ENCODE data around the gene SLC22A31.

SLC22A31 gene

DNA sequence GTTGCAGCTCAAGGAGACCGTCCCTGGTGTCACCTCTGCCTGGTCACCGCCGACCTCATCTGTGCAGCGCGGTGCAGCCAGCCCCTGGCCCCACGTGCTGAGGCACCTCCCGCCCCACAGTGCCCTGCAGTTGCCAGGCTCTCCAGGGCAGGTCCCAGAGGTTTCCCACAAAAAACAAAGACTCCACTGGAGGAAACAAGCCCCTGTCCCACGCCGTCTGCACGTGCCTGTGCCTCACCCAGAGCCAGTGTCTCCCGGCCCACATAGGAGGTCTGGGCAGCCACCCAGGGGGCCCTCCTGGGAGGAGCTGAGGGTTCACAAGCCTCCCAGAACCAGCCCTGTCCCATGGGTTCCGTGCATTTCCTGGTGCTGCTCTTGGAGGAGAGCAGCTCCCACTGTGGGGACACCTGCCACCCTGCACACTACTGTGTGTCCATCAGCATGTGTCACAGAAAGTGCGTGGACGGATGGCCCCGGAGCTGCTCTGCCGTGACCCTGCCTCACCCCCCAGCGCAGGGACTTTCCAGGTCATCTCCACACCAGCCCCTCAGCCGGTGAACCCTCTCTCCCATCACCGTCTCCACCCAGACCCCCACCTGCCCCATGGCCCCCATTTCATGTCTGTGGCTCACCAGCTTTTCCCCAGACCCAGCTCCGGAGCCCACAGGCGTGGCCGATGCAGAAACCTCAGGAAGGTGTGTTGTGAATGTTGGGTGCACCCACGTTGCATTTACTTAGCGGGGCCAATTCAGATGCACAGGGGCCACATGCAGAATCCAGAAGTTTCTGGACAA lies 45.8 kb downstream of the SLC22A31 start:
- intact Hi-C loops (cut with DNase I; ENCODE audit: low total_unique reads), result no loop called here
- H3K4me3 ChIP-seq, result no peak overlapping the region
- H3K36me3 ChIP-seq, result peaks cover 28 to 36% (median 28%) of the 10 kb centered on the region in 3 donors
- peaks cover 0 to 29% (median 18%) of the 10 kb centered on the region in 4 donors for H3K4me1 ChIP-seq
- H3K27me3 ChIP-seq, result no peaks in the 10 kb centered on the region
- no peak for DNase-seq
- no peaks in the 10 kb centered on the region for H3K9me3 ChIP-seq
- TF ChIP-seq, protein P1, sequence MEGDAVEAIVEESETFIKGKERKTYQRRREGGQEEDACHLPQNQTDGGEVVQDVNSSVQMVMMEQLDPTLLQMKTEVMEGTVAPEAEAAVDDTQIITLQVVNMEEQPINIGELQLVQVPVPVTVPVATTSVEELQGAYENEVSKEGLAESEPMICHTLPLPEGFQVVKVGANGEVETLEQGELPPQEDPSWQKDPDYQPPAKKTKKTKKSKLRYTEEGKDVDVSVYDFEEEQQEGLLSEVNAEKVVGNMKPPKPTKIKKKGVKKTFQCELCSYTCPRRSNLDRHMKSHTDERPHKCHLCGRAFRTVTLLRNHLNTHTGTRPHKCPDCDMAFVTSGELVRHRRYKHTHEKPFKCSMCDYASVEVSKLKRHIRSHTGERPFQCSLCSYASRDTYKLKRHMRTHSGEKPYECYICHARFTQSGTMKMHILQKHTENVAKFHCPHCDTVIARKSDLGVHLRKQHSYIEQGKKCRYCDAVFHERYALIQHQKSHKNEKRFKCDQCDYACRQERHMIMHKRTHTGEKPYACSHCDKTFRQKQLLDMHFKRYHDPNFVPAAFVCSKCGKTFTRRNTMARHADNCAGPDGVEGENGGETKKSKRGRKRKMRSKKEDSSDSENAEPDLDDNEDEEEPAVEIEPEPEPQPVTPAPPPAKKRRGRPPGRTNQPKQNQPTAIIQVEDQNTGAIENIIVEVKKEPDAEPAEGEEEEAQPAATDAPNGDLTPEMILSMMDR (IDR thresholded peaks at IDR 0.05), result no peak
- peak overlapping the region in 1 of 2 donors; percentile 8 for H3K27ac ChIP-seq

DNA sequence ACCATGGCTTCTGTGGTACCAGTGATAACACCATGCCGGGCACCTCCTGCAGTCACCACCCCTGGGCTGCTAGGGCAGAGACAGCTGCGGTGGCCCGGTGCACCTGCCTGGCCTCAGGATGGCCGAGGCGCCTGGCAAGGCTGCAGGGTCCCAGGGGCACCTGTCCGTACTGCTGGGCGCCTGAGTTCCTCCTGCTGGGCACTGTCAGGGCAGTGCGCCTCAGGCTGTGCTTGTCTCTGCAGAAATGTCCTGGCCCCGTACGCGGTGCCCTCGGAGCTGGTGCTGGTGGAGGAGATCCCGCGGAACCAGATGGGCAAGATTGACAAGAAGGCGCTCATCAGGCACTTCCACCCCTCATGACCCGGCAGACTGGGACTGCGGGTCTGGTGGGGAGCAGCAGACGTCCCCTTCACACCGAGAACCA lies 46.5 kb downstream of the SLC22A31 start:
- no peak for DNase-seq
- Histone ChIP-seq H3K36me3 (peaks cover 34 to 43% (median 35%) of the 10 kb centered on the region in 3 donors), H3K27me3 (no peaks in the 10 kb centered on the region), H3K27ac (no peak overlapping the region), H3K4me3 (no peak overlapping the region), H3K9me3 (no peaks in the 10 kb centered on the region), H3K4me1 (peaks cover 0 to 29% (median 18%) of the 10 kb centered on the region in 4 donors)
- TF ChIP-seq, protein P1 (IDR thresholded peaks at IDR 0.05), result no peak
- intact Hi-C loops (cut with DNase I; ENCODE audit: low total_unique reads), result no loop called here

DNA sequence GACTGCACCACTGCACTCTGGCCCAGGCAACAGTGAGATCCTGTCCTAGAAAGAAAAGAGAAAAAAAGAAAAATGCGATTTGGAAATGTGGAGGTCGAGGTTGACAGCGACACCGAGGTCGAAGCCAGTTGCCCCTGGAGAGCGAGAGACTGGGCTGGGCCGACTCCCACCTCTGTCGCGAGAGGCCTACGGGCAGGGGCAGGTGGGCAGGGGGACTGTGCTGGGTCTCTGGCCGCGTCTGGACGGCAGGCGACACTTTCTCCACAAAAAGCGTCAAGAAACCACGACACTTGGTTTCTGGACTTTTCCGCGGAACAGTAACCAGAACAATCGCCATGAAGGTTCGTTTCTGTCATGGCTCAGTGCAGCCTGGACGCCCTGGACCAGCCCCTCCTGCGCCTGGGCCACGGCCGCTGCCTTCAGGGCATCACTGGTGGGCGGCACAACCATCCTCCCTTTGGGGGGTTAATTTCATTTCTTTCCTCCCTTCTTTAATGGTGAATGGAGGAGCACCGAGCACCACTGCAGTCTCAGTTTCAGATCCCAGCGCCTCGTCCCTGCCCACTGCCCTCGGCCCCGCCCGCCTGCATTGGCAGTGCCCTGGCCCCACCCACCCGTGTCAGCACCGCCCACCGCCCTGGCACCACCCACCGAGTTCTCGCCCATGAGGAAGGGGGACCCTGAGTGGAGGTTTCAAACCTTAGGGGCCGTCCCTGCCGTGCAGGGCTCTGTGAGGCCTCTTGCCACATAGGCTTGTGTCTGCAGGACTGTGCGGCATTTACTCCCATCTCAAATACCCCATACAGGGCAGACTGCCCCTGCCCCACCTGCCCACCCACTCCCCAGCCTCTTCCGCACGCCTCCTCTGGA lies 47.3 kb downstream of the SLC22A31 start:
- peaks cover 0 to 29% (median 18%) of the 10 kb centered on the region in 4 donors for H3K4me1 ChIP-seq
- TF ChIP-seq, protein P1 (IDR thresholded peaks at IDR 0.05), result no peak
- intact Hi-C loops (cut with DNase I; ENCODE audit: low total_unique reads), result no loop called here
- no peak overlapping the region for H3K4me3 ChIP-seq
- H3K27me3 ChIP-seq, result no peaks in the 10 kb centered on the region
- DNase-seq, result no peak
- no peak overlapping the region for H3K27ac ChIP-seq
- H3K36me3 ChIP-seq, result peaks cover 38 to 51% (median 43%) of the 10 kb centered on the region in 3 donors
- H3K9me3 ChIP-seq, result no peaks in the 10 kb centered on the region

DNA sequence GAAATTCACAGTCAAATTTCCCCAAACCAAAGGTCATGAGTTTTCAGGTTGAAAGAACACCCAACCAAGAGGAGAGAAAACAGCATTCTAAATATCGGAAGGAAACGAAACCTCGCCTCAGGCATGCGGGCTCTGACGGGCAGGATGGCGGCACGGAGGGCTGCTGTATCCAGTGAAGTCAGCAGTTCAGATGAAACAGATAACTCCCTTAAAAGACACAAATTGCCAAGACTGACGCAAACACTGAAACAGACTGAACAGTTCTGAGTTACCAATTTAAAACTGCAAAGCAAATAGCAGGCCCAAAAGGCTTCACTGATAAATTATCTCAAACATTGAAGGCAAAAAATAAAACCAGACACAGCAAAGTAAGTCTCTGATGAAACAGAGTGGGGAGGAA lies 49.4 kb downstream of the SLC22A31 start:
- H3K27me3 ChIP-seq, result no peaks in the 10 kb centered on the region
- intact Hi-C loops (cut with DNase I; ENCODE audit: low total_unique reads), result no loop called here
- H3K9me3 ChIP-seq, result no peaks in the 10 kb centered on the region
- H3K27ac ChIP-seq, result no peak overlapping the region
- TF ChIP-seq, protein P1 (IDR thresholded peaks at IDR 0.05), result no peak
- no peak overlapping the region for H3K4me3 ChIP-seq
- H3K36me3 ChIP-seq, result peaks cover 51 to 68% (median 51%) of the 10 kb centered on the region in 3 donors
- DNase-seq, result no peak
- peaks cover 0 to 17% (median 14%) of the 10 kb centered on the region in 4 donors for H3K4me1 ChIP-seq

DNA sequence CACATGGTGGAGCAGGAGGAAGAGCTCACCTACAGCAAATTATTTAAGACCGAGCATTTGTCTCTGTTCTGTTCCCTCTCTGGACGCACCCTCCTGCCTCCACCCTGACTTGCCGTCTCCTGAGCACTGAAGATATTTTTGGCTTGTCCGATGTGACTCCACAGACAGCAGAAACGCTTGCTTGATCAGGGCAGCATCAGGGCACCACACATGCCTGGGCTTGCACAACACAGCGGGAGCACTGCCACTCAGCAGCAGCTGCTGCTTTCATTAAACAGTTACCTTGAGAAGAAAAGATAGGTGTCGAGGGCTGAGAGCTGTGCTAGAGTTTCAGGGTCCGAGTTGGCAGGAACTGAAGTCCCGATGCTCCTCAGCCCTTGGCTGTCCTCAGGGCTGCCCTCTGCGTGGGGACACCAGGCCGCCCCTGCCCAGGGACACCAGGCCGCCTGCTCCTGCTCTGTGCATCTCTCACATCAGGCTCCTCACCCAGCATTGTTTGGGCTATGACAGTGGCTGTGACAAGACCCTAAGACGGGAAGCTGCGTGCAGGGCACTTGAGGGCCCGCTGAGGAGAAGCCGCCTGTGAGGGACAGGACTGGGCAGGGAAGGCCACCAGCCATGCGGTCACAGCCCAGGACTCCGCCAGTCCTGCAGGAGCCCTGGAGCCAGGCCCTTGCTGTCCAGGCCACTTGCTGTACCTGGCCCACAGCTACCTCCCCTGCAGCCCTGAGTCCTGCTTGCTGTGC lies 50.1 kb downstream of the SLC22A31 start:
- Histone ChIP-seq H3K4me1 (peaks cover 0 to 11% (median 10%) of the 10 kb centered on the region in 4 donors), H3K36me3 (peaks cover 56 to 75% (median 58%) of the 10 kb centered on the region in 3 donors), H3K4me3 (no peak overlapping the region), H3K9me3 (no peaks in the 10 kb centered on the region), H3K27ac (no peak overlapping the region), H3K27me3 (no peaks in the 10 kb centered on the region)
- intact Hi-C loops (cut with DNase I; ENCODE audit: low total_unique reads), result no loop called here
- DNase-seq, result no peak
- TF ChIP-seq, protein P1 (IDR thresholded peaks at IDR 0.05), result no peak
